Stimulated activated CD4-positive, alpha-beta T cell treated with anti-CD3 and anti-CD28 coated beads, TNF-alpha, amount 100 ng/mL, for 48 hours (primary cell): ENCODE measurements around the gene PFKL.
"Not testable (repeated sequence)": the region's sequence is repeated elsewhere in the genome, so short reads cannot be mapped to it uniquely, and the experiment has no call there.

Source experiments
- DNase-seq, 3 donors: peaks; one replicate each; pipeline ENCODE4 v3.0.0-alpha.2; 2020; ENCODE audit warnings: low read depth in 3 of 3

The PFKL gene

DNA sequence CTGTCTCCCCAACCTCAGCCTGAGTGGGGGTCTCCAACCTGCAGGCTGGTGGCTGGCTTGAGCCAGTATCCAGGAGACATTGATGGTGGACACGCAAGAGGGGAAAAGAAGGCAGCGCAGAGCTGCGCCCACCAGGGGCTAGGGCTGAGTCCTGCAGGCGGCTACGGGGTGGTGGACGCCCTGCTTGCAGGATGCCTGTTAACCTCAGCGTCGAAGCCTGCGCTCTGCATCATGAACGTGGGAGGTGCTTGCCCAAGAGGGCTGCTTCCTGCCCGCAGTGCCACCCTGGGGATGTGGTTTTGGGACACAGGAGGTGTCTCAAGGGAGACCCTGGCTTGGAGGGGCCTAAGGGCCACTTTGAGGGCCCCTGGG, 27.7 kb downstream of the PFKL start:
- no peak for DNase-seq

DNA sequence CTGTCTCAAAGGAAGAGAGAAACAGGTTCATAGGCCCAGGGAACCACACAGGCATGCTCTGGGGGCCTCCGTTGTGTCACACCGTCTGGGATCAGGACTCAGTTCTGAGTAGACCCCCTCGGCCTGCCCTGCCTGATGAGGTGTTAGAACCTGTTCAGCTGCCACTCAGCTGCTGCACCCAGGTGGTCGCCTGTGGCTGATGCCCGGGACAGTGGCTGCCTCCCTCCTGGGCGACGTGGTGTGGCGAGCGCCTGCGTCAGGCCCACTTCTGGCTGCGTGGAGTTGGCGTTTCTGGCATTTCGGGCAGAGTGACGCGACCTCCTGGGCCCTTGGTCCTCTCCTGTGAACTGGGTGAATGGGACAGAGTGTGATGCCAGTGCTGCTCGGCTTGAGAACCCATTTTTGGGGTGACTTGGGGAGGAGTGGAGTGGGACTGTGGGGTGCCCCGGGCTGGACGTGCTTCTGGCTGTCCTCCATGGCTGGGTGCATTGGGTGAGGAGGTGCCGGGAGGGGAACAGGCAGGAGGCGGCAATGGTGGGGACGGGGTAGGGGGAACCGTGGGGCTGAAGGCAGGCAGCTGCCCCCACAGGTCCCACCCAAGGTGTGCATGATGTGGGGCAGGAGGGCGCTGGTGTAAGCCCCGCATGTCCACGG, 28.5 kb downstream of the PFKL start:
- DNase-seq, result no peak

DNA sequence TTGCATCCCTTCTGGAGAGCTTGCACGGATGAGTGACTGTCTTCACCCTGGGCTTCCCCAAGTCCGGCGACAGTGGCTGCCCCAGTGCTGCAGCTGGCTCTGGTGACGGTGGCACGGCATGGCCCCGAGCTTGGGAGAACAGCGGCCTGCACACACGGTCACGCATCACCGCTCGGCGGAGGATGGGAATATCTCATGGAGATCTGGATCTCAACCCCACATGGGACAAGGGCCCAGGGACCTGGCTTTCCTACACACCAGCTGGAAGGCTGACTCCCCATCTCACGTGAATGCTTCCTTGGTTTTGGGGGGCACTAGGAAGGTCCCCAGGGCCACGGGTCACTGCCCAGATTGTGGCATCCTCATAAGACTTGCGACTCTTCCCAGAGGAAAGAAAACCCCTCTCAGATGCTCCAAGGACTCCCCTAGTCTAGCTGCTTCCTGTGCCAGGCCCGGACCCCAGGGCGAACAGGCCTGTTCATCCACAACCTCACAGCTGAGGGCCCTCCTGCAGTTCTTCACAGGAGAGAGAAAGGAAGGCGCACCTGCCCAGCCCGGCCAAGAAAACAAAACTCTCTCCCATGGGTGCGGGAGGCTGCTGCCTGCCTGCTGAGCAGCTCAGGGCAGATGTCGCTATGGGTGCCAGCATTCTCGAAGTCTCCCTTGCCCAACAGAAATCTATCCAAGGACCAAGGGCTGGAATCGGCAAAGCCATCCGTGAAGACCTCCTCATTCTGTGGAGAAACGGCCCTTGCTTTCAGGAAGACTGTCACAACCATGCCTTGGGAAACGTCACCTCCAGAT, 29.4 kb downstream of the PFKL start:
- DNase-seq, result no peak

DNA sequence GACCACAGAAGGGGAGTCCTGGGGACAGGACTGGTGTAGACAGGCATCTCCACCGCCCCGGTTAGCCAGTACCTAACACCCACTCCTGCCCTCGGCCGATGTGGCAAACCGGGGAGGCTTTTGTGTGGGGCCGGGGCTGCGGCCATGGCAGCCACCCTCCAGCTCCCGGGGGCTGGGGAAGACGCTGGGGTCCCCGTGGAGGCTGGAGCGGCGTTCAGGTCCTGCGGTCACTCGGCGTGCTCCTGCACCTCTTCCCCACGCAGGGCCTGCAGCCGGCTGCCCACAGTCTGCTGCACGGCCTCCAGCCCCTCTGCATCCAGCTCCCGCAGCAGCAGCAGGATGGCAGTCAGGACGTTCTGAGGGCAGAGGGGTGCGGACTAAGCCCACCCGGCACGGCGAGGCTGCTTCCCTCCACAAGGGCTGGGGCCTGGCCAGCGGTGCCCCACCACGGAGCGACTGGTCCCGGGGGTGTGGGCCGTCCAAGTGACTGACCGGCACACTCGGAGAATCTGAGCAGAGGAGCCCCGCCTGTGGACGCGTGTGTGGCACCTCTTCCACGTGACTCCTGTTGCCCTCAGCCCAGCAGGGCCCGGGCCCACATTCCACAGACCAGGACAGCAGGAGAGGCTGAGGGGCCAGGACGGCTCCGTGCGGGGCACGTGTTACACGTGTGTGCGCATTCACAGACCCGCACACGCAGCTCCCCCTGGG, 30.3 kb downstream of the PFKL start:
- no peak for DNase-seq

DNA sequence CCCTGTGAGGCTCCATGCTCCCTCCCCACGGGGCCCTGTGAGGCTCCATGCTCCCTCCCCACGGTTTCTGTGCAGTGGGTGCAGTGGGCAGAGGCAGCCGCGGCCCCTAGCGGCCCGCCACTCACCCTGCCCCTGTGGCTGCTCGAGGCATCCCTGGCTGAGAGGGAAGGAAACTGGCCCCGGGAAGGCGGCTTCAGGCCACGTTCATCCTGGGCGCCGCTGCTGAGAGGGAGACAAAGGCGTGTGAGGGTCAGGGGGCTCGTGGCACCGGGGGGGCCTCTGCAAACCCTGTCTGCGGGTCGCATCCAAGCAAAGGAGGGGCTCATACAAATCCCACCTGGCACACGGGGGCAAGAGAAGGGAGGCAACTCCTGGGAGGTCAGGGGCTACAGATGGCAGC, 30.8 kb downstream of the PFKL start:
- DNase-seq, result no peak

DNA sequence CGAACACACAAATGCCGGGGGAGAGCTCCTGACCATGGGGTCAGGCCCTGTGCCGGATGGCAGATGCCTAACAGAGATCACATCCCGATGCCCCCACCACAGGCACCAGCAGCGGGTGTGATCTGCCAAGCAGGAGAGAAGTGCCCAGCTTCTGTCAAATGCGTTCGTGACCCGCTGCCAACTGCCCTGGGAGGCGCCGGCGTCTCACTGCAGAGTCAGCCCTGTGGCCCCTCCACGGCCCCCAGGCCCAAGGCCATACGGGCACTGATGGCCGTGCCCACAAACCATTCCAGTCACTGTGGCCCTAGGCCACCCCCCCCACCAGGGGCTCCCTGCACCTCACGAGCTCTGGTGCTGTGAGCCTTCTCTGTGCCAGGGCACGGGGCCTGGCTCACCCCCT, 31.4 kb downstream of the PFKL start:
- DNase-seq, result no peak

DNA sequence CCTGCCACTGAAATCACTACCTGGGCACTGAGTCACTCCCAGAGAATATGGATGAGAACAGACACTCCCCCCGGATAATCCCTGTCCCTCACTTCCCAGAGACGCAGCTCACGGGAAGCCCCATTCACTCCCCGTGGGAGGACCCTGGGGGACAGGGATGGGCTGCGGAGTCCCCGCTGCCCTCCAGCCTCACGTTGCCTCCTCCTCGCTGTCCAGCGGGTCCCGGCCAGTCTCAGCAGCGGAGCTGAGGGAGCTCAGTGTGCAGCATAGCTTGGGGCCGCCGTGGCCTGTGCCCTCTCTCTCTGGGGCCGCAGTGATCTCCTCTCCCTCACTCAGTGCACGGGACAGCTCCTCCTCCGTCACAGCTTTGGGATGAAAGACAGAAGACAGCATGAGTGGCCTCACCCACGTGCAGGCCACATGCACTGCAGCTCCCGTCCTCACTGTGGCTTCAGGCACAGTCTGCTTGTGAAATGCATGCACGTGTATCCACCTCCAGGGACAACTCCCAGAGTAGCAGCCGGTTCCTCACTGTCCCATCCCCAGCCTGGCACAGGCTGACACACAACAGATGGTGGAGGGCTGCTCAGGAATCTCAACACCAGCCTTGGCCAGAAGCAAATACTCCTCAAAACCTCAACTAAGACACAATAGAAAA, 31.9 kb downstream of the PFKL start:
- DNase-seq, result no peak

DNA sequence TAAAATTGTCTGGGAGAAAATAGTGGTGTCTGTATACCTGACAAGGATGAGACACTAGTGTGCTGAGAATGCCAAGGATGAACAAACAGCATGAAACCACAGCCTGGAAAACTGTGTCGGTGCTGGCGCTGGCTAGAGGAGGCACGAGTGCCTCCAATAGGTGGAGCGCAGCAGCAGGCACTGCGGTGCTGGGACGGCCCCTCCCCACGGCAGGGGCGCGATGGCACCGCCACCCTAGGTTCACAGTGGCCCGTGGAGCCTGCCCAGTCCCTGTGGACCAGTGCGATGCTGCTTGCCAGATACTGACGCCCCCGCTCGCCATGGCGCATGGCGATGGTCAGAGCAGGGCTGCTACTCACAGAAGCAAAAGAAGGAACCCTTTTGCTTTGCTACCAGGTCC, 32.5 kb downstream of the PFKL start:
- DNase-seq, result no peak

DNA sequence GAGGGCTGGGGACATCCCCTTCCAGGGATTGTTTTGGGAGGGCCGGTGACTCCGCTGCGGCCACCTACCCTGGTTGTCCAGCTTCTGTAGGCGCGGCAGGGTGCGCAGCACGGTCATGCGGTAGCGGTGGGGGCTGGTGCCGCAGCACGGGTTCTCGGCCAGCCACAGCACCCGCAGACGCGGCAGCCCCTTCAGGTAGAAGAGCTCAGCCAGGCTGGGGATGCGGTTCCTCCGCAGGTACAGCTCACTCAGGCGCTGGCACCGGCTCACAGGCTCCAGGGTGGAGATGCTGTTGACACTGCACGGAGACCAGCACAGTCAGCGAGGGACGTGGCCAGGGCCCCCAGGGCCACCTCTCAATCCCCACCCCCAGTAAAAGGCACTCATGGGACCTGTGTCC, 33.1 kb downstream of the PFKL start:
- DNase-seq, result no peak

DNA sequence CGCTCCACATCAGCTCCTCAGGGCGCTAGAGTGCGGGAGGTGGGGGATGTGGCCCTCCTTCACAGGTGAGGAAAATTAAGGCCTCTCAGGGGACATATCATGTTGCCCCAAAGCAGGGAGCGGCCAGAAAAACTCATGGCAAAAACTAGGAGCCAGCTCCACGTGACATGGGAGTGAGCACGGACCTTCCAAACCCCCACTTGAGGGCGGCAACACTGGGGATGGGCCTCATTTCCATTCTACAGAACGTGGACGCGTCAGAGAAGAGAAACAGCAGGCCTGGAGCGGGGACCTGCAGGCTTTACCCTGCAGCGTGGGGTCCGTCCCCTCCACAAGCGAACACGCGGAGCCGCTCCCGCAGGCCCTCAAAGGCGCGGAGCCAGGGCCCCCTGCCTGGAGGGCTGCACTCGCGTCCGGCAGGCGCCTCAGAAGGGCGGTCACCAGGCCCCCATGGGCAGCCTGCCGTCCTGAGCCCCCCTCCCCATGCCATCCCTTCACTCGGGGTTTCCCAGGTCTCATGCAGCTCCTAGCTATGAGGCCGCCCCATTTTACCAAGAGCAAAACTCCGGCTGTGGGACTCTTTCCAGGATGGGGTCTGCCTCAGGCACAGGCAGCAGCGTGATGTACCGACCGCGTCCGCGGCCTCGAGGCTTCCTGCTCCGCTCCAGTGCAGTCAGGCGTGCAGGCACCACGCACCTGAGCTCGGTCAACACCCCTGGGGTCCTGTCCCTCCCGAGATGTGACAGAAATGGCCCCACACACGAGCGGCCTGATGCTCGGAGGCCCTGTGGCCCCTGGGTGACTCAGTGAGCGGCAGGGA, 33.9 kb downstream of the PFKL start:
- DNase-seq, result no peak

DNA sequence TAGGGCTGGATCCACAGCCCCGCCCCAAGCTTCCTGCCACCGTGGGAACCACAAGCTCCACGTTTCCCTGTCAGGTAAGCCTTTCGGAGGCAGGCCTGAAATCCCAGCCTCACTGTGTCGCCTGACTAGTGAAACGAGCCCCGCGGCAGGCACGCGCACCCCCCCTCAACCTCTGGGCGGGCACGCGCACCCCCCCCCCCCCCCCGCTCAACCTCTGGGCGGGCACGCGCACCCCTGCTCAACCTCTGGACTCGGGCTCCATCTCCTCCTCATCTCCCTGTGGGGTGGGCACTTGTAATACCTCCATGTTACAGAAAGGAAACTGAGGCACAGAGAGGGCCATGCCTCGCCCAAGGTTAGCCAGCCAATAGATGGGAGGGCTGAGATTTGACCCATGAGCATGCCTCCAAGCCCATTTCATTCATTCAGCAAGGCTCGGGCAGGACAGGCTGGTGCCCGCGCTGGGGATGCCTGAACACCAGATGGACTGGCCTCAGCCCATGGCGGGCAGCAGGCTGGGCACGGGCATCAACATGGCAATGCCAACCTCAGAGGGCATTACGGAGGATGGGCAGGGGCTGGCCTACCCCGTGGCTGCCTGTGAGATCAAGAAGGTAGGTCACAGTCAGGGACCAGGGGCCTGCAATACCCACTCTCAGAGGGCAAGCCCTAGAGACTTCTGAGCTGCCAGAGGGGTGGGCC, 34.6 kb downstream of the PFKL start:
- no peak for DNase-seq

DNA sequence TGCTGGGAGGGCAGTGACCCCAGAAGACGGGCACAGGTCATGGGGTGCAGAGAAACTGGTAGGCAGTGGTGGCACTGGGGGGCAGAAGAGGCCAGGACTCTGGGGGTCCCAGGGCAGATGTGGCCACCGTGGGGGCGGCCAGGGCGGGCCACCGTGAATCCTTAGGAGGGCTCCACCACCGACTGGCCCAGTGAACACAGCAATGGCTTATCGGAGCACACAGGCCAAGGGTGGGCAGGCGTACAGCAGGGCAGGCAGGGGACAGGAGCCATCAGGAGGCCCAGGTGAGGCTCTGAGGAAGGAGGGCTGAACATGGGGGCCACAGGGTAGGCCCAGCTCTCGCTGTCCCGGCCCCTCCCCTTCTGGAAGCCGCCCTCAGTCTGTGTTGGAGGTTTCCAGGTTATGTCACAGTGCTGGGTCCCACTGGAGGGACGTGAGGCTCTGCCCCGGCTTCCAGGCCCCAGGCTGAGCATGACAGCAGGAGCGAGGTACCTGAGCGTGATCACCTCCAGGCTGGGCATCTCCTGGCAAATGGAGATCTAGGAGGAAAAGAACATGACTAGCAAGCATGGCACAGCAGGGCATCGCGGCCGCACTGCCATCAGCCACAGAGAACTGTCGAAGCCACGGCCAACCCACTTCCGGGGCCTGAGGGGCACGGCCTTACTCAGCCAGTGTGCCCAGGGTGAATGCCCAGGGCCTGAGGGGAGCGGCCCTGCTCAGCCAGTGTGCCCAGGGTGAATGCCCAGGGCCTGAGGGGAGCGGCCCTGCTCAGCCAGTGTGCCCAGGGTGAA, 35.6 kb downstream of the PFKL start:
- DNase-seq, result no peak

DNA sequence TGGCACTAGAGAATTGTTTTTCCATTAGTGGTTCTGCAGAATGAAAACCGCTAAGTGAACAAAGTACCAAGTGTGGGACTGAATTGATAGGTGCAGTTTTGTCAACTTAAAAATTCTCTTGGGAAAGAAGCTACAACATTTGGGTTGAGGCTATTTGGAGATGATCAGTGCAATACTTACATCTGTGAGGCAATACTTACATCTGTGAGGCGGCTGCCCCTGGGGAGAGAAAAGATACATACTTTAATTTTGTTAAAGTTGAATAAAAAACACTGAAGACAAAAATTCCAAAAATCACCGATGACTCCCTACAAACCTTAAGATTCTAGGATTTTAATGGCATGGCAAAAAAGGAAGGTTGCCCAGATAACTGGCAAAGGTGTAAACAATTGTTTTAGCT, 37.6 kb downstream of the PFKL start:
- DNase-seq, result no peak

DNA sequence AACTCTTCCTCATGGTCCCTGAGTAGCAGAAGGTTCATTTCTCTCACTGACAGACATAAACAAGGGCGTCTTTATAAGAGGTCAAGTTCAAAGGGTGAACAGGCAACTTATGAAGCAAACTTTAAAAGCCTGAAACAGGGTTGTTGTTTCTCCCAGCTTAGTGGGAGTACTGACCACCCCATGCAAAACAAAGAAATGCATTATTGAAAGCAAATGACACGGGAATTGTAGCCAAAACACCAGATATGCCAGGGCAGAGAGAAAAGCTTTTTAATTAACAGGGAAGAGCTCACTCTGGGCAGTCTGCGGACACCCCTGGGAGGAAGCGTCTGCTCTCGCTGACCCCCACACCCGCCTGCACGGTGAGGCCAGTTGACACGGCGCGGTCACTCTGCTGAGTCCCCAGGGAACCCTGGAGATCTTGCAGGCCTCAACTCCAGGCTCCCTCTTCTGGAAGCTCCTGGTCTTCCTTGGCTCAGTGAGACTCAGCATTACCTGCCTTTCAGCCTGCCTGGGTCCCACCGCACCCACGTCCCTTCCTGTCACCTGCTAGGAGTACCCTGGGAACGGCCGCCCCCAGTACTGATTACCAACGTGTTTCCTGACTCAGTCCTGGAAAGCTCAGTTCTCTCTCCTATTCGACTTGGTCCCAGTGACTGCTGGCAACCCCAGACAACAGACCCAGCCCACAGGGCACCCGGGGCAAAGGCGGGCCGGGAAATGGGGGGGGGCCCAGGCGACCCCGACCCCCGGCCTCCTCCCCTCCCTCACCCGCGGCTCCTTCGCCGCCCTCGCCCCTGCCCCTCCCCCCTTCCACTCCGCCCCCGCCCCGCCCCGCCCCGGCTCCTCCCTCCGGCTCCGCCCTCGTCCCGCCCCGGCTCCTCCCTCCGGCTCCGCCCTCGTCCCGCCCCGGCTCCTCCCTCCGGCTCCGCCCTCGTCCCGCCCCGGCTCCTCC, 38.4 kb downstream of the PFKL start:
- DNase-seq, result peak in 1 of 3 donors; percentile 13

DNA sequence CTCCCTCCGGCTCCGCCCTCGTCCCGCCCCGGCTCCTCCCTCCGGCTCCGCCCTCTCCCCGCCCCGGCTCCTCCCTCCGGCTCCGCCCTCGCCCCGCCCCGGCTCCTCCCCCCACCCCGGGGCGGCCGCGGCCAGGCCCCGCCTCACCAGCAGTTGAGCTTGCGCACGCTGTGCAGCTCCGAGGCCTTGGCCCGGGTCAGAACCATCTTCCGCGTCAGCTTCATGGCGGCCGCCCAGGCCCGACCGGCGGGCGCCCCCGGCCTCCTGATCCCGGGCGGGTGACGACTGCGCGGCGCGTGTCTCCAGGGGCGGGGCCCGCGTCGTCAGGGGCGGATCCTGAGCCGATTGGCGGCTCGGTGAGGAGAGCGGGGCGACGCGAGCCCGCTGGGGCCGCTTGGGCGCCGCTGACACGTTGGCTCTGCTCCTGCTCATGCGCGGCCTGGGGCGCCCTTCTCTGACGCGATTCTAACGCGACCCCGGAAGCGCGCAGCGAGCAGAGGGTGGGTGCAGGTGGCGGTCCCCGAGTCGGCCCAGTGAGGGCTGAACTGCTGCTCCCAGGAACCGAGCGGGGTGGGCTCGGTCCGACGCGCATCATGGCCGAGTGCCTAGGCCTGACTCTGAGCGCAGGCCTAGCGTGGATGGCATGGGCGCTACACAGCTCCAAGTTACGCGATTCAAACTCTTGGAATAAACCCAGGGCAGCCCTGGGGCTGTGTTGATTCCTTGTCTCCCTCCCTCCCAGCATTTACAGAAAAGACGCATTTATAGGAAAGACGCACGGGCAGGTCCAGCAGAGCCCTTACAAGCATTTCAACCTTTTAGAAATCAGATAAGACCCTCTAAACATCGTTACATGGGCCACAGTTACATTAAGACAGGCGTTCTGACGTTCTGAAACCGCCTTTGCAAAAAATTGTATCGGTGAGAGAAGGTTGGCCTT, 39.4 kb downstream of the PFKL start, which contains the start of gene CFAP410:
TSS of gene CFAP410 (minus strand) at position 420 of the 940 bp plus-strand sequence. CDS start at position 224, 196 bp downstream.
- peak; percentile 86 to 91 (median 91) for DNase-seq

DNA sequence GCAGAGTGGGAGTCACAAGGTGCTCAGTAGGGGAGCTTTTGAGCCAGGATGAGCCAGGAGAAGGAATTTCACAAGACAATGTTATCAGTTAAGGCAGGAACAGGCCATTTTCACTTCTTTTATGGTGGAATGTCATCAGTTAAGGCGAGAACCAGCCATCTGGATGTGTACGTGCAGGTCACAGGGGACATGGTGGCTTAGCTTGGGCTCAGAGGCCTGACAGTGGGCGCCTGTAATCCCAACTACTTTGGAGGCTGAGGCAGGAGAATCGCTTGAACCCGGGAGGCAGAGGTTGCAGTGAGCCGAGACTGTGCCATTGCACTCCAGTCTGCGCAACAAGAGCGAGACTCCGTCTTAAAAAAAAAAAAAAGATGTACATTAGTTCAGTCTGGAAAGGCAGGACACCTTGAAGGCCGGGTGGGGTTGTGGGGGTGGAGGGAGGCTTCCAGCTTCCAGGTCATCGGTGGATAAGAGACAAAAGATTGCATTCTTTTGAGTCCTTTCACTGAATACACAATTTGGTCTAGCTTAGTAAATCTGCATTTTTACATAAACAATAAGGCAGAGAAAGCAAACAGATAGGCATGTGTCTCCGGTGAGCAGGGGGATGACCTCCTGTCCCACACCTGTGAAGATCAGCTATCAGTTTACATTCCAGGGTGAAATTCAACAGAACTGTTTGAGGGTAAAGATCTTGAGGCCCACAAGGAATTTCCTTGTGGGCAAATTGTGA, 42.0 kb downstream of the PFKL start:
- DNase-seq, result not testable (repeated sequence)

DNA sequence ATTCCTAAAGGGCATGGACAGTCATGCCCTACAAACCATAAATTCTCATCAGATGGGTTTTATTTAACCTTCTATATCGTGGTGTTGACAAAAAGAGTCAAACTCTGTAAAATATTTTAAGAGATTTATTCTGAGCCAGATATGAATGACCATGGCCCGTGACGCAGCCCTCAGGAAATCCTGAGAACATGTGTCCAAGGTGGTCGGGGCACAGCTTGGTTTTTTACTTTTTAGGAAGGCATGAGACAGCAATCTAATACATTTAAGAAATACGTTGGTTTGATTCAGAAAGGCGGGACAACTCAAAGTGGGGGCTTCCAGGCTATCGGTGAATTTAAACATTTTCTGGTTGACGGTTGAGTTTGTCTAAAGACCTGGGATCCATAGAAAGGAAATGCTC, 43.1 kb downstream of the PFKL start:
- DNase-seq, result not testable (repeated sequence)
